ENCODE data around the gene LCN9.
"Not testable (repeated sequence)": the region's sequence is repeated elsewhere in the genome, so short reads cannot be mapped to it uniquely, and the experiment has no call there.

LCN9 gene

GRCh38 chr9:135662758-135663450, at the start of gene LCN9:
LCN9 (plus strand) TSS chr9:135663309; CDS start chr9:135663322, 13 bp downstream.
- no peak for DNase-seq

GRCh38 chr9:135613946-135614805, 48.9 kb upstream of the LCN9 start:
- no peak for DNase-seq

GRCh38 chr9:135614821-135615665, 48.1 kb upstream of the LCN9 start:
- no peak for DNase-seq

GRCh38 chr9:135615666-135616618, 47.2 kb upstream of the LCN9 start:
- no peak for DNase-seq

- no peak for DNase-seq
Observed at GRCh38 chr9:135616619-135617537, 46.2 kb upstream of the LCN9 start.

- no peak for DNase-seq
Observed at GRCh38 chr9:135617538-135617900, 45.6 kb upstream of the LCN9 start.

- no peak for DNase-seq
Observed at GRCh38 chr9:135617991-135618411, 45.1 kb upstream of the LCN9 start.

- DNase-seq: no peak
Observed at GRCh38 chr9:135618866-135619598, 44.1 kb upstream of the LCN9 start.

- DNase-seq: no peak
Observed at GRCh38 chr9:135619599-135619886, 43.6 kb upstream of the LCN9 start.

GRCh38 chr9:135620558-135620957, 42.6 kb upstream of the LCN9 start:
- no peak for DNase-seq

GRCh38 chr9:135622415-135623020, 40.6 kb upstream of the LCN9 start:
- no peak for DNase-seq

GRCh38 chr9:135624282-135624681, 38.8 kb upstream of the LCN9 start:
- DNase-seq: no peak

GRCh38 chr9:135632841-135633240, 30.3 kb upstream of the LCN9 start:
- DNase-seq: no peak

- not testable (repeated sequence) for DNase-seq
Observed at GRCh38 chr9:135636930-135637530, 26.1 kb upstream of the LCN9 start.

- no peak for DNase-seq
Observed at GRCh38 chr9:135639196-135639595, 23.9 kb upstream of the LCN9 start, which contains the start of gene GLT6D1. GLT6D1 (minus strand) TSS chr9:135639540; CDS start chr9:135639187, 353 bp downstream.

GRCh38 chr9:135641047-135641446, 22.1 kb upstream of the LCN9 start:
- DNase-seq: no peak

- DNase-seq: no peak
Observed at GRCh38 chr9:135641745-135642144, 21.4 kb upstream of the LCN9 start.

GRCh38 chr9:135644631-135645218, 18.4 kb upstream of the LCN9 start:
- DNase-seq: no peak

- DNase-seq: no peak
Observed at GRCh38 chr9:135647884-135648283, 15.2 kb upstream of the LCN9 start.
